NOMO-1 (cell line): ENCODE data around the gene MYLK.
A peak's percentile ranks its signal among the peaks of the same experiment; 100 is the strongest.
"Not testable (repeated sequence)": the region's sequence is repeated elsewhere in the genome, so short reads cannot be mapped to it uniquely, and the experiment has no call there.

Experiments
- DNase-seq, 2 experiments: peaks; one replicate each; lab custom pipeline; 2025; ENCODE audit not compliant: unreplicated experiment in 2 of 2; lab: John Stamatoyannopoulos, UW

Gene MYLK

GRCh38 chr3:123634149-123635051, 249.7 kb downstream of the MYLK start:
- DNase-seq: no peak

- no peak for DNase-seq
Measured at GRCh38 chr3:123633530-123633929, 250.6 kb downstream of the MYLK start.

- DNase-seq: no peak
Measured at GRCh38 chr3:123632161-123632655, 251.9 kb downstream of the MYLK start.

GRCh38 chr3:123629747-123630047, 254.4 kb downstream of the MYLK start:
- DNase-seq: no peak

- no peak for DNase-seq
Measured at GRCh38 chr3:123628996-123629746, 255.0 kb downstream of the MYLK start.

- DNase-seq: no peak
Measured at GRCh38 chr3:123627673-123628670, 256.2 kb downstream of the MYLK start.

- DNase-seq: no peak
Measured at GRCh38 chr3:123626881-123627280, 257.3 kb downstream of the MYLK start.

- no peak for DNase-seq
Measured at GRCh38 chr3:123624302-123624701, 259.8 kb downstream of the MYLK start.

- DNase-seq: no peak
Measured at GRCh38 chr3:123623346-123623880, 260.7 kb downstream of the MYLK start.

GRCh38 chr3:123622766-123623165, 261.4 kb downstream of the MYLK start:
- DNase-seq: no peak

GRCh38 chr3:123621850-123622189, 262.3 kb downstream of the MYLK start:
- no peak for DNase-seq

GRCh38 chr3:123621186-123621849, 262.8 kb downstream of the MYLK start:
- no peak for DNase-seq

GRCh38 chr3:123620343-123620742, 263.8 kb downstream of the MYLK start:
- DNase-seq: no peak

- peak; percentile 67 to 90 for DNase-seq
Measured at GRCh38 chr3:123618768-123619484, 265.2 kb downstream of the MYLK start.

- DNase-seq: peak in 1 of 2 experiments; percentile 39
Measured at GRCh38 chr3:123618076-123618708, 265.9 kb downstream of the MYLK start.

GRCh38 chr3:123616593-123616992, 267.5 kb downstream of the MYLK start:
- DNase-seq: no peak

- no peak for DNase-seq
Measured at GRCh38 chr3:123613543-123613942, 270.6 kb downstream of the MYLK start.

- DNase-seq: not testable (repeated sequence)
Measured at GRCh38 chr3:123611674-123612073, 272.5 kb downstream of the MYLK start.

- no peak for DNase-seq
Measured at GRCh38 chr3:123611082-123611481, 273.1 kb downstream of the MYLK start.
